GM21381 (cell line): ENCODE results near the gene LENG8.

Source experiments
- ATAC-seq: cut with Tn5 transposase; IDR thresholded peaks from one replicate; pipeline ENCODE4 v1.9.1; 2021; ENCODE audit warnings: mild to moderate bottlenecking, moderate library complexity; ENCODE audit not compliant: unreplicated experiment

LENG8 gene

GRCh38 chr19:54422136-54422535 is 26.9 kb upstream of the LENG8 start:
- no peak for ATAC-seq

DNA sequence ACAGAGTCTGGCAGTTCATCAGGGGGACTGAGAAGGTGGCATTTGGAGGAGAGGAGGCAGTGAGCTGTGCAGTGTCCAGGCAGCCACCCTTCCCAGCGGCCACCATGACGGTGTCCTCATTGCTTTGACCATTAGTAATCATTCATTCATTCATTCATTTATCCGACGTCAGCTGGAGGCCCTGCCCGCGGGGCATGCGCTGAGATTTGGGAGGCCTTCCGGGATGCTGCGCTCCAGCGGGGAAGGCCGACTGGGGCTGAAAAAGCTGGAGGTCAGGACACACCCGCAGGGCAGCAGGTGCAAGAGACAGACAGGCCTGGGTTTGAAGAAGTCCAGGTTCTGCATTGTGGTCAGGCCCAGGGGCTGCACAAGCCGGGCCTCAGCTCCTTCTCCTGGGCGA is 24.8 kb upstream of the LENG8 start:
- ATAC-seq = no peak

DNA sequence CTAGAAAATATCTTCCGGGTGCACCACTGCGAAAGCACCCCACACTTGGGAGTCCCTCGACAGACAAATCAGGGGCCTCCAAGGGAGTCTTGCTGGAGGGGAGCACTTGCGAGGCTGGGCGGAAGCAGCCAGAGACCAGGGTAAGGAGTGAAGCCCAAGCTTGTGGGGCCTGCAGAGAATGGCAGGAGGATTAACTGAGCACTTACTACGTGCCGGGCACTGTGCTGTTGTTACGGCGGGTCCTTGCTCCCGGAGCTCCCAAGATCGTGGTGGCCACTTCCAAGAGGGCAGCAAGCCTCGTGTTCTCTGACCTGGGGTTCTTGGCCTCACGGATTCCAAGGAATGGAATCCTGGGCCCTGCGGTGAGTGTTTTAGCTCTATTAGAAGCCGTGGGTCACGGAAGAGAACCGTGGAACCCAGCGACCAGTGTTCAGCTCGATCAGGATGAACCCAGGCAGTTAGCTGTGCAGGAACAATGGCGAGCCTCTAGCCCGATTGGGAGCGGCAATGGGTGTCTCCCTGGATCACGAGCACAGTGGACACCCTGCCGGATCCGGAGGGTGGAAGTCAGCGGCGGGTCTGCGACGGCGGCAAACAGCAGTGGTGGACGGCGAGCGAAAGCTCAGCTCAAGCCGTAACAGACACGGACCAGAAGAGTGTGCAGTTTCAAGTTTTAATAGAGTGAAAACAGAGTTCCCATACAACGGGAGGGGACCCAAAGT is 24.2 kb upstream of the LENG8 start:
- ATAC-seq = no peak

DNA sequence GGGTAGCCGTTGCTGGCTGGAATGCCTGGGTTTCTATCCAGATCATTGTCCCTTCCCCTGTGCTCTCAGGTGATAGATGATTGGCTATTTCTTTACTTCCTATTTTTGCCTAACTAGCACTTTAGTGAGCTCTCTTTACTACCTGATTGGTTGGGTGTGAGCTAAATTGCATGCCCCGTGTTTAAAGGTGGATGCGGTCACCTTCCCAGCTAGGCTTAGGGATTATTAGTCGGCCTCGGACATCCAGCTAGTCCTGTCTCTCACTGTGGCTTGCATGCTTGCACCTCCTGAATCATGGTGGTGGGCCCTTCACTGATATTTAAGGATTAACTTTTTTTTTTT is 23.6 kb upstream of the LENG8 start:
- ATAC-seq = no peak

DNA sequence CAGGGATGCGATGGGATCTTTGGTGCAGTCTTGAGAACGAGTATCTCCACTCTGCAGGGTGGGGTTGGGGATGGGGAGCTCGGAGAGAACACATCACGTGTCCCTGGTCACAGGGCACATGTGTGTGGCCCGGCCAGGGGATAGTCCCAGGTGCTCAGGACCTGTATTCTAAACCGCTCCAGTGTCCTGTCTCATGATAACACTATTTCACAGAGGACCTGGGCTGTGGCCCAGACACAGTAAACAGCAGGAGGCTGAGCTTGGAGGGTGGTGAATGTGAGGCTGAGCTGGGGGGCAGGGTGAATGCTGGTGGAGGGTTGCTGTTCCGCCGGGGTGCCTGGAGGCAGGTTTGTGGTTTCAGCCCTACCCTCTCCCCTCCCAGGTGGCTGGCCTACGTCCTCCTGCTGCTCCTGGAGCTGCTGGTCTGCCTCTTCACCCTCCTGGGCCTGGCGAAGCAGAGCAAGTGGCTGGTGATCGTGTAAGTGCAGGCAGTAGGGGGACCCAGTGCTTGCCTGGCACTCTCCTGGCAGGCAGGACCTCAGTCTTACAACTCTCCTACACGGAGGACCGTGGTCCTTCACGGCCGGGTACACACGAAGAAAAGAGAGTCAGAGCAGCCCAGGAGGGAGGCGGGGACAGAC is 22.6 kb upstream of the LENG8 start:
- no peak for ATAC-seq

DNA sequence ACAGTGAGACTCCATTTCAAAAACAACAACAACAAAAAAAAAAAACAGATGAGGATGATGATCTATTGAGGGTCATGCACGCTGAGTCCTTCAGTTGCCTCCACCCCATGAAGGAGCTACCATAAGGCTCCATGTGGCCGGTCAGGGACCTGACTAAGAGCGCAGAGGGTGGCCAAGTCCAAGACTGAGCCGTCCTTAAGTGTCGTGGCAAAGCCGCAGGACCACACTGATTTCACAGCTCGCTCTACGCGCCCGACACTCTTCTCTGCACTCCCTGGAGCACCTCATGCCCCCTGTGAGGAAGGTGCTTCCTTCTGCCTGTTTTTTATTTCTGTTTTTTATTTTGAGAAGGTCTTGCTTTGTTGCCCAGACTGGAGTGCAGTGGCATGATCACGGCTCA is 21.4 kb upstream of the LENG8 start:
- no peak for ATAC-seq

DNA sequence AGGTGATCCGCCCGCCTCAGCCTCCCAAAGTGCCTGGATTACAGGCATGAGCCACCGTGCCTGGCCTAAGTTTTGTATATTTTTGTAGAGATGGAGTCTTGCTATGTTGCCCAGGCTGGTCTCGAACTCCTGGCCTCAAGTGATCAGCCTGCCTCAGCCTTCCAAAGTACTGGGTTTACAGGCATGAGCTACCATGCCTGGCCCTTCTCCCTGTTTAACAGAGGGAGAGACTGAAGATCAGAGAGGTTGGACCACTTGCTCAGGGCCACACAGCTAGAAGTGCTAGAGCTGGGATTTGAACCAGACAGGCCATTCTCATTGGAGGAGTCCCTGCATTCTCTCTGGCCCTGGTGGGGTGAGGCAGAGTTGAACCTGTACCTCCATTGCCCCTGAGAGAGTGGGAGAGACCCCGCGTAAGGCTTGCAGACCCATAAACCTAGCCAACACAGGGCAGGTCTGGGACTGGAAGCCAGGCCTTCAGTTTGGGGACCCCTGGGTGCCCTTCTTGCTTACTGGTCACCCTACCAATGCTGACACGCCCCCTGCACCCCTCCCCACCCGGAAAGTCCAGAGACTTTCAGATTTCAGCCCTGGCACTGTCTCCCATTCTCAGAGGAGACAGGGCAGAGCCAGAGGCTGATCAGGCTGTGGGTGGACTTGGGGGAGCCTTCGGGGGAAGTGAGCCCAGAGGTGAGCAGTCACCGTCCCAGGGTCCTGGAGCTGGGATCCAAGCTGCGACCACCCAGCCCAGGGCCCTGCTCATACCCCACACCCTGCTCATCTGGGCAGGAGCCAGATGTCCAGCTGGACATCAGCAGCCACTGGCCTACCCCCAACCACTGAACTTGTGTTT is 20.4 kb upstream of the LENG8 start:
- no peak for ATAC-seq

GRCh38 chr19:54429176-54429495 is 19.9 kb upstream of the LENG8 start:
- no peak for ATAC-seq

DNA sequence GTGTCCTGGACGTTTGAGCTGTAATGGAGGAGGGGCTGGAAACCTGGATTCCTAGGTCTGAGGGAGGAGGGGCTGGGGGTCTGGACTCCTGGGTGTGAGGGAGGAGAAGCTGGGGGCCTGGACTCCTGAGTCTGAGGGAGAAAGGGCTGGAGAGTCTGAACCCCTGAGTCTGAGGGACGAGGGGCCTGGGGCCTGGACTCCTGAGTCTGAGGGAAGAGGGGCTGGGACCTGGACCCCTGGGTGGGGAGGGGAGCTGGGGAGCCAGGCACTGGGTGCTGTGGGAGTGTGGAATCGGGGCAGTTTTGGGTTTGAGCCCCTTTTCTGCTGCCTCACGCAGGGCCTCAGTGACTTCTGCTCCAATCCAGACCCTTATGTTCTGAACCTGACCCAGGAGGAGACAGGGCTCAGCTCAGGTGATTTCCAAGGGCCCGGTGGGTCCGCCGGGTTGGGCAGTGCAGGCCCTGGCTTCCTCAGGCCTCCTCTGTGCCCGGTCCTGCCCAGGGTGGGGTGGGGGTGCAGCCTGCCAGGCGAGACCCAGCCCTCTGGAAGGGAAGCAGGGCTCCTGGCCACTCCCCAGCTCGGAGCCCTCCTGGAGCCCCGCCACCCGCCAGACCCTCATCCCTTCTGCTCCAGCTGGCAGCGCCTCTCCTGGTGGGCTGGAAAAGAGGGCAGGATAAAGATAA is 19.3 kb upstream of the LENG8 start:
- ATAC-seq = no peak

DNA sequence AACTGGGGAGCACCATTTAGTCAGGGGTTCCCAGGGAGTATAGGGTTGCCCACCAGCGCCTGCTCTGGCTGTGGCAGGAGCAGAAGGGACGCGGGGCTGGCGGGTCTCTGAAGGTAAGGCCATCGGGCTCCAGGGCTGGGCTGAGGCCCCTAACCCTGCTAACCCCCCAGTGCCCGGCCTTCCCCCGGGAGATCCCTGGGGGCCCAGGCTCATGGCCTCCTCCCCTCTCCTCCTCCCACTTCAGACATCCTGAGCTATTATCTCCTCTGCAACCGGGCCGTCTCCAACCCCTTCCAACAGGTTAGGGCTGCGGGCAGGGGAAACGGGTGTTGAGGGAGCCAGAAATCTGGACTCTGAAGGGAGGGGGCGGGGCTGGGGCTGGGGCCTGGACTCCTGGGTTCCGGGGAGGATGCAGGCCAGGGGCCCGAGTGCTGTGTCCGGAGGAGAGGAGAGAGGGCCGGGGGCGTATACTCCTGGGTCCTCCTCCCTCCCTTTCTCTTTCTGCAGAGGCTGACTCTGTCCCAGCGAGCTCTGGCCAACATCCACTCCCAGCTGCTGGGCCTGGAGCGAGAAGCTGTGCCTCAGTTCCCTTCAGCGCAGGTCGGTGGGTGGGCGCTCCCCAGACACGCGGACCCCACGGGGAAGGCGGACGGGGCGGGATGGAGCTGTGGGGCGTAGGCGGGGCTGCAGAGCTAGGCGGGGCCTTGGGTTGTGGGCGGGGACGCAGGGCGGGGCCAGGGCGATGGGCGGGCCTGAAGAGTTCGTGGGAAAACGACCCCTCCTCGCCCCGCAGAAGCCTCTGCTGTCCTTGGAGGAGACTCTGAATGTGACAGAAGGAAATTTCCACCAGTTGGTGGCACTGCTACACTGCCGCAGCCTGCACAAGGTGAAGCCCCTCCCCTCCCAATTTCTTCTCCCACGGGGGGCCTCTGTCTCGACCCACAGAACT is 18.4 kb upstream of the LENG8 start:
- no peak for ATAC-seq

DNA sequence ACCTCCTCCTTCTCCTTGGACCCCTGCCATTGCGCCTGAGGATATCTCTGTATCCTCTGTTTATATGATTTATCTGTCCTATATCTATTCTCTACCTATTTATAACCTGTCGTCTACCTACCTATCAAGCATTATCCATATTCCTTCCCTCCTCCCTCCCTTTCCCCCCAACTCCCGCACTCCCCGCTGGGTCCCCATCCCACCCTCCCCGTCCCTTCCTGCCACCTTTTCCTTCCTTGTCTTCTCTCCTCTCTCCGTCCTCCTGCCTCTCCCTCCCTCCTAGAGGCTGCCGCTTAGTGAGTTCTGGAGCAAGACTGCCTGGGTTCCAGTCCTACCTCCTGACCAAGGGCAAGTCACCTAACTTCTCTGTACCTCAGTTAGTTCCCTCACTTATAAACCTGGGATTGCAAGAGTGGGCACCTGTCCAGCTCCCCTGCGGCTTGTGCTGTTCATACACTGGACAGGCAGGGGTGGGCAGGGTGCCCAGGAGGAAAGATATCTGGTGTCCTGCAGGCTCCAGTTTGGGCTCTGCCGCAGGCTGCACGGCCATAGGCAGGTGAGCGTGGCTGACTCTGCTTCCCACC is 17.7 kb upstream of the LENG8 start:
- no peak for ATAC-seq

DNA sequence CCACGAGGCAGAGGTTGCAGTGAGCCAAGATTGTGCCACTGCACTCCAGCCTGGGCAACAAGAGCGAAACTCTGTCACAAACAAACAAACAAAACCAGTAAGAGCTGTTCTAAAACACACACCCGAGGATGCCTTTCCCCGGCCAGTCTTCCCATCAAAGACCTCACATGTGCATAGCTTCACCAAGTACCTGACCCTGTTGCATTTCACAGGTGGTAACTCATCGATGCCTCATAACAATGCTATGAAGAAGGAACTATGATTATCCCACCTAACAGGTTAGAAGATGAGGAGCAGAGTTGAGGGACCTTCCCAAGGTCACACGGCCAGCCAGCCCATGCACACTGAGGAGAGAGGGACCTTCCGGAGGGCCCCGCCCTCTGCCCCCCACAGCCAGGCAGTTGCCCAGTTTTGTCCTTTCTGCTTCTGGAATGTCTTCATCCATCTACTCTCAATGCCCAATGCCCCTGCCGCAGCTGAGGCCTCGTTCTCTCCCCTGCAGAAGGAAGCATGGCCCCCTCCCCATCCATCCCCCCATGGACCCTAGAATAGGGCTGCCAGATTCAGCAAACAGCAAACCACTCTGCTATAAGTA is 16.8 kb upstream of the LENG8 start:
- no peak for ATAC-seq

- no peak for ATAC-seq
Observed at GRCh38 chr19:54433697-54434096, 15.3 kb upstream of the LENG8 start.

GRCh38 chr19:54434112-54434872 is 14.7 kb upstream of the LENG8 start:
- no peak for ATAC-seq

DNA sequence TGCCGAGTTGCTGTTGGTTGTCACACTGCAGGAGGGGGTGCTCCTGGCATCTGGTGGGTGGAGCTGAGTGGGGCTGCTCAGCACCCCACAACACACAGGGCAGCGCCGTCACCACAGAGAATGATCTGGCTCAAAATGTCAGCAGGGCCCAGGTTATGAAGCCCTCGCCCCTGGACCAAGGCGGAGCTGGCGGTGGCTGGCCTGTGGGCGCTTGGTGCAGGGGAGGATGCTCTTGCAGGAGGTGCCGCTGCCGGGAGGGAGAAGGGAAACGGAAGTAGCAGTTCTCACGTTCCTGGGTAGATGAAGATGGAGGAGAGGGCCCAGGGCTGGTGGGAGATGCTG is 14.2 kb upstream of the LENG8 start:
- ATAC-seq = no peak

DNA sequence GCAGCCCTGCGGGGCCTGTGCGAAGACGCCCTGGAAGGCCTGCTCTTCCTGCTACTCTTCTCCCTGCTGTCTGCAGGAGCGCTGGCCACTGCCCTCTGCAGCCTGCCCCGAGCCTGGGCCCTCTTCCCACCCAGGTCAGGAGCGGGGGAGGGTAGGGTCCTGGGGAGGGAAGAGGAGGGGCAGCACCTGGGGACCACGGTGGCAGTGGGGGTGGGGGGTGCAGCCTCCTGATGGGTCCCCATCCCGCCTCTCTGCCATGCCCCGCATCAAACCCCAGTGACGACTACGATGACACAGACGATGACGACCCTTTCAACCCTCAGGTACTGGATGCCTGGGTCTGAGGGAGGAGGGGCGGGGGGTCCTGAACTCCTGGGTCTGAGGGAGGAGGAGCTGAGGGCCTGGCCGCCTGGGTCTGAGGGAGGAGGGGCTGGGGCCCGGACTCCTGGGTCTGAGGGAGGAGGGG is 13.4 kb upstream of the LENG8 start:
- ATAC-seq = no peak

DNA sequence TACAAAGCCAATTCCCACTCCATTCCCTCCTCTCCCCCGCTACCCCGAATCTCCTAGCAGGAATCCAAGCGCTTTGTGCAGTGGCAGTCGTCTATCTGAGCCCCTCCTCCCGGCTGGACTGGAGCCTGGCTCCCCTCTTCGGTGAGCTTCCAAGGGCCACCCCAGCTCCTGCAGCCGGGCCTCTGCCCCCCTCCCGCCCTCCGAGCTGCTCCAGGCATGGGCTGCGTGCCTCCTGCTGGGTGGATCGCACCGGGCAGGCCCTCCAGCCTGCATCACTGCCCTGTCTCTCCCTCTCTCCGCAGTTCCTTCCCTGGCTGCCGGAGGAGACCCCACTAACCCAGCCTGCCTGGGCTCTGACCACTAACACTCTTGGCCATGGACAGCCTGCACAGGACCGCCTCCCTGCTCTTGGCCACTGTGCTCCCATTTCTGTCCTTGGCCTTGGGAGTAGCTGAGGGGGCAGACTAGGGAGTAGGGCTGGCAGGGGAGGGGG is 12.9 kb upstream of the LENG8 start:
- no peak for ATAC-seq

DNA sequence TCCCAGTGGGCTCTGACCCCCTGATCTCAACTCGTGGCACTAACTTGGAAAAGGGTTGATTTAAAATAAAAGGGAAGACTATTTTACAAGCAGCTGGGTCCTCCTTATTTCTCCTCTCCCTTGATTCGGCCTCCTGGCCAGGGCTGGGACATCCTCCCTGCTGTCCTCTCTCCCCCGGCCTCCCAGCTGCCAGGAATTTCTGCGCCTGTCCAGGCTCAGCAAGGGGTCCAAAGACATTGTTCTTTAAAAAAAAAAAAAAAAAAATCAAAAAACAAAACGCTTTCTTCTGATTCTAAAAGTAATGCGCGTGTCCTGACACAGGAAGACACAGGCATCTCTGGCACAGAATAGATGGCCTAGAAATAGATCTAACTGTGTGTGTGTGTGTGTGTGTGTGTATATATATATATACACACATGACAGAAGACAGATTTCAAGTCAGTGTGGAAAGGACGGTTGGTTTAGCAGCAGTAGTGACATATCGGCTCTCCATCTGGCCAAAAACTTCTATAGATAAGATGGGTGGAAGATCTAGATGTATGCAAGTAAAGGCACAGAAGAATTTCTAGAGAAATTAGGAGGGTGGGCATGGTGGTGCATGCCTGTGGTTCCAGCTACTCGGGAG is 12.3 kb upstream of the LENG8 start:
- ATAC-seq = no peak
